ENCODE results near the gene SNRNP48.

DNA sequence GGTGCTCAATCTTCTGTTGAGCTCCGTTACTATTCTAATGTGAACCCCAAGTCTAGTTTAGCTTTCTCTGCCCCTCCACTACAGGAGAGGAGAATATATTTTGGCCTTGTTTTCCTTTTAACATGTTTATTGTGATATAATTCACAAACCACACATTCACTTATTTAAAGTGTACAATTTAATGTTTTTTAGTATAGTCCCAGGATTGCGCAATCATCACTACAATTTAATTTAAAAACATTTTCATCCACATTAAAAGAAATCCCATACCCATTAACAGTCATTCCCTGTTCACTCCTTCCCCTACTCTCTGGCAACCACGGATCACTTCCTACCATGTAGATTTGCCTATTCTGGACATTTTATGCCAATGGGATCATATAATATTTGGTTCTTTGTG lies 71.4 kb downstream of the SNRNP48 start:
- TF ChIP-seq POLR2A (IDR thresholded peaks at IDR 0.05; ENCODE audit: low read depth, low read length) (no peak), RAD21 (IDR thresholded peaks at IDR 0.05; ENCODE audit: low read length) (no peak), RCOR1 (IDR thresholded peaks at IDR 0.05; ENCODE audit: insufficient replicate concordance, low read length) (no peak), USF2 (IDR thresholded peaks at IDR 0.05; ENCODE audit: low read depth, low read length) (no peak), RFX5 (IDR thresholded peaks at IDR 0.05; ENCODE audit: low read depth, low read length) (no peak), SMC3 (IDR thresholded peaks at IDR 0.05; ENCODE audit: low read depth, low read length) (no peak), MXI1 (IDR thresholded peaks at IDR 0.05; ENCODE audit: borderline replicate concordance, low read depth, low read length) (no peak), FOS (IDR thresholded peaks at IDR 0.05; ENCODE audit: low read depth, low read length) (no peak), MAFK (IDR thresholded peaks at IDR 0.05; ENCODE audit: low read depth, low read length) (no peak), ELK1 (IDR thresholded peaks at IDR 0.05; ENCODE audit: borderline replicate concordance, low read depth, low read length) (no peak), CEBPB (IDR thresholded peaks at IDR 0.05; ENCODE audit: low read depth, low read length) (peak; percentile 97)
- TF ChIP-seq, protein P1, sequence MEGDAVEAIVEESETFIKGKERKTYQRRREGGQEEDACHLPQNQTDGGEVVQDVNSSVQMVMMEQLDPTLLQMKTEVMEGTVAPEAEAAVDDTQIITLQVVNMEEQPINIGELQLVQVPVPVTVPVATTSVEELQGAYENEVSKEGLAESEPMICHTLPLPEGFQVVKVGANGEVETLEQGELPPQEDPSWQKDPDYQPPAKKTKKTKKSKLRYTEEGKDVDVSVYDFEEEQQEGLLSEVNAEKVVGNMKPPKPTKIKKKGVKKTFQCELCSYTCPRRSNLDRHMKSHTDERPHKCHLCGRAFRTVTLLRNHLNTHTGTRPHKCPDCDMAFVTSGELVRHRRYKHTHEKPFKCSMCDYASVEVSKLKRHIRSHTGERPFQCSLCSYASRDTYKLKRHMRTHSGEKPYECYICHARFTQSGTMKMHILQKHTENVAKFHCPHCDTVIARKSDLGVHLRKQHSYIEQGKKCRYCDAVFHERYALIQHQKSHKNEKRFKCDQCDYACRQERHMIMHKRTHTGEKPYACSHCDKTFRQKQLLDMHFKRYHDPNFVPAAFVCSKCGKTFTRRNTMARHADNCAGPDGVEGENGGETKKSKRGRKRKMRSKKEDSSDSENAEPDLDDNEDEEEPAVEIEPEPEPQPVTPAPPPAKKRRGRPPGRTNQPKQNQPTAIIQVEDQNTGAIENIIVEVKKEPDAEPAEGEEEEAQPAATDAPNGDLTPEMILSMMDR (conservative IDR thresholded peaks at IDR 0.05; ENCODE audit: low read depth, low read length), result no peak
